ENCODE data around the gene TNS3.

The TNS3 gene

DNA sequence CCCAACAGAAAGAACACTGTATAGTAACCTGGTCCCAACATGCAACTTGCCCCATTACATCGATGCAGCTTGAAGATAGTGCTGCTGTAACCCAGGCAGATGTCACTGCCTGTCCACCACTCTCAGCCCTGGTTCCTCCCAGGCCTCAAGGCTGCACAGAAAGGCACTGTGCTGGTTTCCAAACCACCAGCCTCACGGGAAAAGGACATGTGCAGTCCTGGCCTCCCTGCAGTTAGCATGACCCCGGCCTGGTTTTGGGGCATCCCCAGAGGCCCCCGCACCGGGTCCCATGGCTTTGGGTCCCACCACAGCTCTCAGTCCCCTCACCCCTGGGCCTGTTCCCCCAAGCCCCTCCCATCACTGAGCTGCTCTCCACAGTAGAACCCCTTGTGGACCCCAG is 214.5 kb downstream of the TNS3 start:
- no peaks in the 10 kb centered on the region for H3K9me2 ChIP-seq (replicated peaks; ENCODE audit: control insufficient read depth, low read length)
- H3K4me2 ChIP-seq (ENCODE audit: low read length) = no peak overlapping the region
- no peaks in the 10 kb centered on the region for H3F3A ChIP-seq (ENCODE audit: control insufficient read depth, insufficient read depth)
- H3K4me3 ChIP-seq (ENCODE audit: low read length) = no peak overlapping the region
- no peaks in the 10 kb centered on the region for H3K79me2 ChIP-seq (ENCODE audit: control insufficient read depth, low read length)
- no peaks in the 10 kb centered on the region for H3K4me1 ChIP-seq (ENCODE audit: control insufficient read depth, low read length)
- TF ChIP-seq EZH2phosphoT487 (IDR thresholded peaks at IDR 0.05; ENCODE audit: borderline replicate concordance, low read length) = no peak
- TF ChIP-seq, protein P1, sequence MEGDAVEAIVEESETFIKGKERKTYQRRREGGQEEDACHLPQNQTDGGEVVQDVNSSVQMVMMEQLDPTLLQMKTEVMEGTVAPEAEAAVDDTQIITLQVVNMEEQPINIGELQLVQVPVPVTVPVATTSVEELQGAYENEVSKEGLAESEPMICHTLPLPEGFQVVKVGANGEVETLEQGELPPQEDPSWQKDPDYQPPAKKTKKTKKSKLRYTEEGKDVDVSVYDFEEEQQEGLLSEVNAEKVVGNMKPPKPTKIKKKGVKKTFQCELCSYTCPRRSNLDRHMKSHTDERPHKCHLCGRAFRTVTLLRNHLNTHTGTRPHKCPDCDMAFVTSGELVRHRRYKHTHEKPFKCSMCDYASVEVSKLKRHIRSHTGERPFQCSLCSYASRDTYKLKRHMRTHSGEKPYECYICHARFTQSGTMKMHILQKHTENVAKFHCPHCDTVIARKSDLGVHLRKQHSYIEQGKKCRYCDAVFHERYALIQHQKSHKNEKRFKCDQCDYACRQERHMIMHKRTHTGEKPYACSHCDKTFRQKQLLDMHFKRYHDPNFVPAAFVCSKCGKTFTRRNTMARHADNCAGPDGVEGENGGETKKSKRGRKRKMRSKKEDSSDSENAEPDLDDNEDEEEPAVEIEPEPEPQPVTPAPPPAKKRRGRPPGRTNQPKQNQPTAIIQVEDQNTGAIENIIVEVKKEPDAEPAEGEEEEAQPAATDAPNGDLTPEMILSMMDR (IDR thresholded peaks at IDR 0.05; ENCODE audit: low read depth, low read length, poor library complexity, severe bottlenecking) = no peak
- no peaks in the 10 kb centered on the region for H4K20me1 ChIP-seq (ENCODE audit: control insufficient read depth, insufficient read depth, low read depth, low read length)
- no peaks in the 10 kb centered on the region for H3K27me3 ChIP-seq (ENCODE audit: control insufficient read depth, low read length)
- H3K9me3 ChIP-seq (ENCODE audit: control insufficient read depth, insufficient read depth, low read length) = no peaks in the 10 kb centered on the region
- H3K36me3 ChIP-seq (ENCODE audit: control insufficient read depth, low read length) = no peaks in the 10 kb centered on the region
- H3K27ac ChIP-seq (ENCODE audit: low read depth, low read length) = no peak overlapping the region

DNA sequence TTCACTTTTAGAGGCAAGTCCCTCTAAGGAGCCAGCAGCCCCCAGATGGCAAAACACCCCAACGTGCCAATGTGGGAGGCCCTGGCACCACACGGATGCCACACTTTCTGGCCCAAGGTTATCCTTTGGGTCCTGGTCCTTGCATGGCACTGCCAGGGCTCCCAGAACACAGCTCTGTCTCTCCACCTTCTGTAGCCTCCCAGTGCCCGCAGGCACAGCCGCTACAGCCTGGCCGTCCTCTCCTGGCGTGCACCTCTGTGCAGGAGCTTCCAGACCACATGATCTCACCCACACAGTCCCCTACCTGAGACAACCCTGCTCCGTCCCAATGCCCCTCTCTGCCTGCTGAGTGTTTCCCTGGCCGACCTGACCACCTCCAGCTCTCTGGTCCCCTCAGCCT is 215.0 kb downstream of the TNS3 start:
- Histone ChIP-seq H3K4me3 (ENCODE audit: low read length) (no peak overlapping the region), H3F3A (ENCODE audit: control insufficient read depth, insufficient read depth) (no peaks in the 10 kb centered on the region), H3K9me2 (replicated peaks; ENCODE audit: control insufficient read depth, low read length) (no peaks in the 10 kb centered on the region), H3K27ac (ENCODE audit: low read depth, low read length) (no peak overlapping the region), H3K4me1 (ENCODE audit: control insufficient read depth, low read length) (no peaks in the 10 kb centered on the region), H4K20me1 (ENCODE audit: control insufficient read depth, insufficient read depth, low read depth, low read length) (no peaks in the 10 kb centered on the region), H3K9me3 (ENCODE audit: control insufficient read depth, insufficient read depth, low read length) (no peaks in the 10 kb centered on the region), H3K4me2 (ENCODE audit: low read length) (no peak overlapping the region), H3K36me3 (ENCODE audit: control insufficient read depth, low read length) (no peaks in the 10 kb centered on the region), H3K27me3 (ENCODE audit: control insufficient read depth, low read length) (no peaks in the 10 kb centered on the region), H3K79me2 (ENCODE audit: control insufficient read depth, low read length) (no peaks in the 10 kb centered on the region)
- TF ChIP-seq, protein P1 (IDR thresholded peaks at IDR 0.05; ENCODE audit: low read depth, low read length, poor library complexity, severe bottlenecking) = no peak
- TF ChIP-seq EZH2phosphoT487 (IDR thresholded peaks at IDR 0.05; ENCODE audit: borderline replicate concordance, low read length) = no peak

DNA sequence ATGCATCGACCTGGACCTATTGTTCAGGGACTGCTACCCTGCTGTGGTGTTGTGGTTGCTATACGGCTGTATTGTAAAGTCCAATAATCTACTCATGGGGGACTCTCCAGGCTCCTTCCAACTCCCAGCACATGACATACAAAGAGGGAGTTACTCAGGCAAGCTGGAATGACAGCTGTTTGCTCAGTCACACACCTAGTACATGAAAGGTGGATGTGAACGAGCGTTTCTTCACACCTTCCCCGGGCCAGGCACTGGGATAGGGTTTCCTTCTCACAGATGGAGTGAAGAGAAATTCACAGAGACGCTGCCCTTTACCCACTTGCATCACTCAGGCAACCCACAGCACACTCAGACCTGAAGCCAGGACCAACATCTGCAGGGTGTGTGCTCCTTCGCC is 215.7 kb downstream of the TNS3 start:
- no peaks in the 10 kb centered on the region for H3K79me2 ChIP-seq (ENCODE audit: control insufficient read depth, low read length)
- H3K4me1 ChIP-seq (ENCODE audit: control insufficient read depth, low read length) = no peaks in the 10 kb centered on the region
- no peaks in the 10 kb centered on the region for H3K9me3 ChIP-seq (ENCODE audit: control insufficient read depth, insufficient read depth, low read length)
- no peaks in the 10 kb centered on the region for H3K9me2 ChIP-seq (replicated peaks; ENCODE audit: control insufficient read depth, low read length)
- no peak overlapping the region for H3K4me2 ChIP-seq (ENCODE audit: low read length)
- H4K20me1 ChIP-seq (ENCODE audit: control insufficient read depth, insufficient read depth, low read depth, low read length) = no peaks in the 10 kb centered on the region
- H3K4me3 ChIP-seq (ENCODE audit: low read length) = no peak overlapping the region
- TF ChIP-seq, protein P1 (IDR thresholded peaks at IDR 0.05; ENCODE audit: low read depth, low read length, poor library complexity, severe bottlenecking) = no peak
- no peak for TF ChIP-seq EZH2phosphoT487 (IDR thresholded peaks at IDR 0.05; ENCODE audit: borderline replicate concordance, low read length)
- H3K27ac ChIP-seq (ENCODE audit: low read depth, low read length) = no peak overlapping the region
- H3F3A ChIP-seq (ENCODE audit: control insufficient read depth, insufficient read depth) = no peaks in the 10 kb centered on the region
- no peaks in the 10 kb centered on the region for H3K27me3 ChIP-seq (ENCODE audit: control insufficient read depth, low read length)
- no peaks in the 10 kb centered on the region for H3K36me3 ChIP-seq (ENCODE audit: control insufficient read depth, low read length)

DNA sequence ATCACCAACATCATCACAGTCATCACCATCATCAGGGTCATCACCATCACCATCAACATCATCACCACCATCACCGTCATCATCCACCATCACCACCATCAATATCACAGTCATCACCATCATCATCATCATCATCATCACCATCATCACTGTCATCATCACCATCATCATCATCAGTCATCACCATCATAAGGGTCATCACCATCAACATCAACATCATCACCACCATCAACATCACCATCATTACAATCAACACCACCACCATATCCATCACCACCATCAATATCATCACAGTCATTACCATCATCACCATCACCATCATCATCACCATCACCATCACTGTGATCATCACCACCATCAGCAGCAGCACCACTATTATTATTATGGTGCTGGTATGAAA is 218.9 kb downstream of the TNS3 start:
- Histone ChIP-seq H3K9me2 (replicated peaks; ENCODE audit: control insufficient read depth, low read length) (no peaks in the 10 kb centered on the region), H3K27ac (ENCODE audit: low read depth, low read length) (no peak overlapping the region), H3K4me2 (ENCODE audit: low read length) (no peak overlapping the region), H3K27me3 (ENCODE audit: control insufficient read depth, low read length) (no peaks in the 10 kb centered on the region), H3K79me2 (ENCODE audit: control insufficient read depth, low read length) (no peaks in the 10 kb centered on the region), H3K9me3 (ENCODE audit: control insufficient read depth, insufficient read depth, low read length) (no peaks in the 10 kb centered on the region), H3F3A (ENCODE audit: control insufficient read depth, insufficient read depth) (no peaks in the 10 kb centered on the region), H3K36me3 (ENCODE audit: control insufficient read depth, low read length) (no peaks in the 10 kb centered on the region), H3K4me1 (ENCODE audit: control insufficient read depth, low read length) (no peaks in the 10 kb centered on the region), H3K4me3 (ENCODE audit: low read length) (no peak overlapping the region), H4K20me1 (ENCODE audit: control insufficient read depth, insufficient read depth, low read depth, low read length) (no peaks in the 10 kb centered on the region)
- TF ChIP-seq, protein P1 (IDR thresholded peaks at IDR 0.05; ENCODE audit: low read depth, low read length, poor library complexity, severe bottlenecking) = no peak
- TF ChIP-seq EZH2phosphoT487 (IDR thresholded peaks at IDR 0.05; ENCODE audit: borderline replicate concordance, low read length) = no peak

All from DOHH2 (cell line).